Activated CD4-positive, alpha-beta T cell treated with anti-CD3 and anti-CD28 coated beads, Interleukin-10, Interleukin-2, amounts not matched to agents 100 ng/mL and 50 ng/mL, durations not matched to agents 16 hours and 8 hours (primary cell): Measurements from ENCODE around the gene OTUB1.

Experiments used
- DNase-seq: peaks from one replicate; pipeline ENCODE4 v3.0.0-alpha.2; 2020

The OTUB1 gene

DNA sequence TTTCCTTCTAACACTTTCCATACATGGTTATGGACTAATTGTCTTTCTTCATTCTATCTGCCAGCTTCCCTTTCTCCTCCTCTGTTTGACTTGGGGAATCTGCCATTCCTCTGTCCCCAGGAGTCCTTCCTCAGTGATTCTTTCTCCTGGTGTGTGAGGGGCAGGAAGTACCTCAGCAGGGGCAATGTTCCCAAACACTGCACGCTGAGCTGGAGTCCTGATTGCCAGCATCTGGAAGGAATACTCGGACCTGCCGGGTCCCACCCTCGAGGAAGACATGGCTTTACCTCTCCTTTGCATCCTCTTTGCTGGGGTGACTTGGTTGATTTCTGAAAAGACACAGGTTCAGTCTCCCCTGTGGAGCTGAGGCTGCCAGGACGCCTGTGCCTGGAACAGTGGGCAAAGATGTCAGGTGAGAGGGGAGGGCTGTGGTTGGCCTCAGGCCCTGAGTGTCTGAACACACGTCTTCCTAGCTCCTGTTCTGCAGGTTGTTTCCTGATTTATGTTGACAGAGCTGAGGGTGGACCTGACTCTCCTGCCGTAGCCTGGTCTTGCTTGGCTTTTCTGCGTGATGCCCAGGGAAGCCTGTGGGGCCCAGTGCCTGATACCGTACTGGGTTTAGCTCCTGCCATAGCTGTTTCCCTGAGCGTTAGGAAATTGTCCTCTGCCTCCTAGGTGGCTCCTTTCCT lies 7.5 kb upstream of the OTUB1 start:
- DNase-seq = no peak

DNA sequence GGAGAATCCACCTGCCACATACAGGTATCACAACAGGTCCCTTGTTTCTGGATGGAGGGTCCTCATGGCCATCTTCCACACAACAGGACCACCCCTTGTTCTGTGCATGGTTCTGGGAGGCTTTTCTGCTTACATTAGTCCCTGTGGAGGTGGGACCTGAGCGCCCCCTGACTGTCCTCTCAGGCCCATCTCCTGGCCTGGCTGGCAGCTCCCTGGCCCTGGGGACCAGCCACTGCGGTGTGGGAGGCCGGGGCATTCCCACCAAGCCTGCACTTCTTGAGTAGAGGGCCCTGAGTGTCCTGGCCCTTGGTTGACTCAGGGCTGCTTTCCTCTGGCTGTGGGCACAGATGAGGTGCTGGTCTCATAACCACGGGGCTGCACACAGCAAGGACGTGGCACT lies 6.8 kb upstream of the OTUB1 start:
- DNase-seq = no peak

GRCh38 chr11:63985812-63986155 lies 454 bp upstream of the OTUB1 start:
- DNase-seq = peak; percentile 85

GRCh38 chr11:63986932-63987513 lies 785 bp downstream of the OTUB1 start:
- no peak for DNase-seq

DNA sequence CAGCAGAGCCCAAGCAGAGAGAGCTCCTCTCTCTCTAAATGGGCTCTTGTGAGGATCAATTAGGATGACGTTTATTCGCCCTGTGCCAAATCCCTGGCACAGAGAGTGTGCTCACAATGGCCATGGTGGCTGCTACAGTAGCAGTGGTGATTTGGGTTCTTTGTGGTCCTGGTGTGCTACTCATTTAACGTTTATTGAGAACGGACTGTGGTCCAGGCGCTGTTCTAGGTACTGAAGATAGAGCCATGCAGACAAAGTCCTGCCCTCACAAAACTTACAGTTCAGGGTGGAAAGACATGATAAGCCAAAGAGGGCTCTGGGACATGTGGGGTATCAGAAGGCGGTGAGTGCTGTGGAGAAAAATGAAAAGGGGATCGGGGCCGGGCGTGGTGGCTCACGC lies 5.3 kb downstream of the OTUB1 start:
- DNase-seq = no peak

DNA sequence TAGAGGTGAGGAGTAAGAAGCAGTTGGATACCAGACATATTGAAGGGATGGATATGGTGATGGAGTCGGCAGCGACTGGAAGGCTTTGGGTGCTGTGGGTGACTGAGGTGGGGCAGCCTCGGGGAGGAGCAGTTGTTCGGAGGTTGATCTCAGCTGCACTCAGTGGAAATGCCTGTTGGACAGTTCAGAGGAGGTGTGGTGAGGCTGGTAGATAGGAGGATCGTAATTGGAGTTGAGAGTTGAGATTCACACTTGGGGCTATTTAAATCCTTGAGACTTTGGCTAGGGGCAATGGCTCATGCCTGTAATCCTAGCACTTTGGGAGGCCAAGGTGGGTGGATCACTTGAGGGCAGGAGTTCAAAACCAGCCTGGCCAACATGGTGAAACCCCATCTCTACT lies 6.9 kb downstream of the OTUB1 start:
- no peak for DNase-seq

GRCh38 chr11:63993993-63994392 lies 7.8 kb downstream of the OTUB1 start:
- no peak for DNase-seq

DNA sequence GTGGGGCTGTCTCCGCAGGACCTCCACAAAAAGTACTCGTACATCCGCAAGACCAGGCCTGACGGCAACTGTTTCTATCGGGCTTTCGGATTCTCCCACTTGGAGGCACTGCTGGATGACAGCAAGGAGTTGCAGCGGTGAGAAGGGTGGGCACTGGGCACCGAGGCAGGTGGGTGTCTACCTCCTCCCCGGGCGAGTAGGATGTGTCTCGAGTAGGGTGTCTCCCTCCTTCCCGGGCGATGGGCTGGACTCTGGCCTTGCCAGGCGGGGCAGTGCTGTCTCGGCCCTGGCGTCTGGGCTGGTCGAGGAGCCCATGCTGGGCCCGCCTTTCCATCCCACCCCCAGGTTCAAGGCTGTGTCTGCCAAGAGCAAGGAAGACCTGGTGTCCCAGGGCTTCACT lies 10.3 kb downstream of the OTUB1 start:
- no peak for DNase-seq

DNA sequence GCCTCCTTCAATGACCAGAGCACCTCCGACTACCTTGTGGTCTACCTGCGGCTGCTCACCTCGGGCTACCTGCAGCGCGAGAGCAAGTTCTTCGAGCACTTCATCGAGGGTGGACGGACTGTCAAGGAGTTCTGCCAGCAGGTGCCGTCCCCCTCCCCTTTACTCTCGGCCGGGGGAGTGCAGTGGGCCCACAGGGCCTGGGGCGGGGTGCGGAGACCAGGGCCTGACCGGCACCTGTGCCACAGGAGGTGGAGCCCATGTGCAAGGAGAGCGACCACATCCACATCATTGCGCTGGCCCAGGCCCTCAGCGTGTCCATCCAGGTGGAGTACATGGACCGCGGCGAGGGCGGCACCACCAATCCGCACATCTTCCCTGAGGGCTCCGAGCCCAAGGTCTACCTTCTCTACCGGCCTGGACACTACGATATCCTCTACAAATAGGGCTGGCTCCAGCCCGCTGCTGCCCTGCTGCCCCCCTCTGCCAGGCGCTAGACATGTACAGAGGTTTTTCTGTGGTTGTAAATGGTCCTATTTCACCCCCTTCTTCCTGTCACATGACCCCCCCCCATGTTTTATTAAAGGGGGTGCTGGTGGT lies 11.0 kb downstream of the OTUB1 start:
- DNase-seq = no peak

DNA sequence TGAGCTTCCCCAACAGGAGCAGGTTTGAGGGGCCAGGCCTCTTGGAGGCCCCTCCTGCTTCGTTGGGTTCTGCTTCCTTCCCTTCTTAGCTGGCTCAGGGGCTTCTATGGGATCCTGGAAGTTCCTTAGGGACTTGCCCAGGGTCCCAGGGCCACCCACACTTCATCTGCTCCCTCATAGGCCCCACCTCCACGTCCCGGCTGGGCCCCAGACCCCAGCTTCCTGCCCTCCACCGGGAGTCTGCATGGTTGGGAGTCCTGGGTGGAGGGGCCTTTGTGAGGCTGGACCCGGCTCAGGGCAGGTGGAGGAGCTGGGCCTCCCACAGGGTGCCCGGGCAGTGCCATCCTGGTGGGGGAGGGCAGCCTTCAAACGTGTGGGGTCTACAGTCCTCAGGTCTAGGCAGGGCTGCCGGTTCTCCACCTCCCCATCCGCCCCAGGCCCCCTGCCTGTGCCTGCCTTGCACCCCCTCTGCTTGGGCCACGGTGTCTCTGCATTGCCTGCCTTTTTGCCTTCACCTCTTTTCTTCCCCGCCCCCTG lies 11.6 kb downstream of the OTUB1 start:
- DNase-seq = no peak

DNA sequence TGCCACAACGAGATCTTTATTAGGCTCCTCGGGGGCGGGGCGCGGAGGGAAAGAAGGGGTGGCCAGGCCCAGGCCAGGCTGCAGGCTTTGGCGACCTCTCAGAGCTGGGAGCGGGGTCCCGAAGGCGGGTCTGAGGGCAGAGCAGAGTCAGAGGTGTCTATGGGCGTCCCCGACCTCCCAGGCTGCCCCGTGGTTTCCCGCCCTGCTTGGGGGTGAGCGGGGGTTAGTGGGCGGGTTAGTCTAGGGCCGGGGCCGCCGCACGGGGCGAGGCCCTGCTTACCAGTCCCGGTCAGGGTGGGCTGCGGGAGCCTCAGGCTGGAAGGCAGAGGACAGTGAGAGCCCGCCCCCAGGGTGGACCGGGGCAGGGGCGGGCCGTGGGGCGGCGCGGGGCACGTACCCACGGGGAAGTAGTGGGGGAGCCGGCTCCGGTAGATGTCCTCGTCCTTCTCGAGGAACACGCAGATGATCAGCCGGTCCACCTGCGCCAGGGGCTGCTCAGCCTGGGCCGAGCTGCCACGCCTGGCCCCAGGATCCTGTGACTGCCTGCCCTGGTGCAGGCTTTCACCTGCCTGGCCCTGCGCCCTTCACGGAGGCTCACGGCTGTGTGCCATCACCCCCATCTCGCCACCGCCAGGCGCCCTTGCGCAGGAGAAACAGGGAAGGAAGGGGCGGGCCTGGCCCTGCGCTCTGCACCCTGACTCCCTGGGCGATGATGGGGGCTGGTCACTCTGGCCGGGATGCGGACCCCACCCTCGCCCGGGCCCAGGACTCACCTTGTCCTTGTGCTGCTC lies 12.5 kb downstream of the OTUB1 start:
- DNase-seq = no peak

- DNase-seq = peak; percentile 57
Observed at GRCh38 chr11:63999349-64000025, 13.2 kb downstream of the OTUB1 start.

DNA sequence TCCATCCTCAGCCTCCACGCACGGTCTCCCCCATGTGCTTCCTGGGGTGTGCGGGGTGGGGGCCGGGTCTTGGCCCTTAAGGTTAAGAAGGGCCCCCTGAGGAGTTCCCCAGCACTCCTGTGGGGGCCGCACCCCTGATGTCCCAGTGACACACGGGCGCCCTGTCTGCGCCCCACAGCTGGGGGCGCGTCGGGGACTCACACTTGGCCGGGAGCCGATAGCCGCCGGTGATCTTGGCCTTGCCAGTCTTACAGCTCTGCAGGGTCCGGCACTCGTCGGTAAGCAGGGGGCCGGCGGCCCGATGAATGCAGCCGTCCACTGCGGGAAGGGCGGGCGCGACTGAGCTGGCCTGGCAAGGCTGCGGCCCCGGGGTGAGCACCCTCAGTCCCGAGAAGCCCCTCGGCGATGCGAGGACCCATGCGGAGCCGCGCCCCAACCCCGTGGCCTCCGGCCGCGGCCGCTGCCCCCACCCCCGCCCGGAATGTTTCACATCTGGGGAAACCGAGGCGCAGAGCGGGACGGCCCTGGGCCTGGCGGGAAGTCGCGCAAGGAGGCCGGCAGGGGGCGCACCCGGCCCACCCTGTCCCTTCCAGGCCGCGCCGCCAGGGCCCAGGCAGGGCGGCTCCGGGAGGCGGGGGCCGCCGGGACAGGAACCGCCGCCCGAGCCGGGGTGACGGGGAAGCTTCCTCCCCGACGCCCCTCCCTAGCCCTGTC lies 13.9 kb downstream of the OTUB1 start:
- peak; percentile 80 for DNase-seq

GRCh38 chr11:64000740-64001483 lies 14.7 kb downstream of the OTUB1 start:
- DNase-seq = no peak

GRCh38 chr11:64001484-64002420 lies 15.5 kb downstream of the OTUB1 start:
- DNase-seq = no peak

- DNase-seq = no peak
Observed at GRCh38 chr11:64003807-64004589, 17.8 kb downstream of the OTUB1 start.

DNA sequence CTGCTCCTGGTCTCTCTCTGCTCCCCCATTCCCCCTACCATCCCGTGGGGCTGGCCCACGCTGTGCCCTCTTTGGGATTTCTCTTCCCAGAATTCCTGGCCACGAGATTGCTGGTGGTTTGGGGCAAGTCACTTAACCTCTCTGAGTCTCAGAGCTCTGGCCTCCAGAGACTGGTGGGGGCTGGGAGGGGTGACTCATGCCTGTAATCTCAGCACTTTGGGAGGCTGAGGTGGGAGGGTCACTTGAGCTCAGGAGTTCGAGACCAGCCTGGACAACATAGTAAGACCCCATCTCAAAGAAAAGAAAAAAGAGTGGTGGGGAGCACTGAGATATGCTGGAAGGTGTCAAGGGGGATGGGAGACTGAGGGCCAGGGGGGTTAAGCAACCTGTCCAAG lies 18.3 kb downstream of the OTUB1 start:
- DNase-seq = no peak

GRCh38 chr11:64005691-64006090 lies 19.5 kb downstream of the OTUB1 start:
- DNase-seq = no peak

GRCh38 chr11:64006398-64006797 lies 20.2 kb downstream of the OTUB1 start:
- DNase-seq = no peak
